ENCODE results near the gene KCNG2. TPM values are rescaled to one million over a fixed set of nuclear protein-coding genes. Genes with fewer than 3 reads are reported as not detected.

Gene KCNG2
- total and polyA plus RNA-seq, 5 experiments from 2014 or later, result not detected

GRCh38 chr18:79789091-79789891, 8.4 kb upstream of the KCNG2 start:
- POLR2A ChIA-PET, result no interaction called here
- DNase-seq (no peak), ATAC-seq (no peak)
- no peak overlapping the region for H3K4me3 Mint-ChIP-seq
- H3K4me1 Mint-ChIP-seq, result peaks cover 2 to 31% (median 17%) of the 10 kb centered on the region in 4 donors
- no peaks in the 10 kb centered on the region for H3K36me3 Mint-ChIP-seq
- peaks cover 28 to 79% (median 52%) of the 10 kb centered on the region in 5 donors for H3K27me3 Mint-ChIP-seq
- no peak overlapping the region for H3K27ac Mint-ChIP-seq
- H3K9me3 Mint-ChIP-seq, result no peaks in the 10 kb centered on the region

DNA sequence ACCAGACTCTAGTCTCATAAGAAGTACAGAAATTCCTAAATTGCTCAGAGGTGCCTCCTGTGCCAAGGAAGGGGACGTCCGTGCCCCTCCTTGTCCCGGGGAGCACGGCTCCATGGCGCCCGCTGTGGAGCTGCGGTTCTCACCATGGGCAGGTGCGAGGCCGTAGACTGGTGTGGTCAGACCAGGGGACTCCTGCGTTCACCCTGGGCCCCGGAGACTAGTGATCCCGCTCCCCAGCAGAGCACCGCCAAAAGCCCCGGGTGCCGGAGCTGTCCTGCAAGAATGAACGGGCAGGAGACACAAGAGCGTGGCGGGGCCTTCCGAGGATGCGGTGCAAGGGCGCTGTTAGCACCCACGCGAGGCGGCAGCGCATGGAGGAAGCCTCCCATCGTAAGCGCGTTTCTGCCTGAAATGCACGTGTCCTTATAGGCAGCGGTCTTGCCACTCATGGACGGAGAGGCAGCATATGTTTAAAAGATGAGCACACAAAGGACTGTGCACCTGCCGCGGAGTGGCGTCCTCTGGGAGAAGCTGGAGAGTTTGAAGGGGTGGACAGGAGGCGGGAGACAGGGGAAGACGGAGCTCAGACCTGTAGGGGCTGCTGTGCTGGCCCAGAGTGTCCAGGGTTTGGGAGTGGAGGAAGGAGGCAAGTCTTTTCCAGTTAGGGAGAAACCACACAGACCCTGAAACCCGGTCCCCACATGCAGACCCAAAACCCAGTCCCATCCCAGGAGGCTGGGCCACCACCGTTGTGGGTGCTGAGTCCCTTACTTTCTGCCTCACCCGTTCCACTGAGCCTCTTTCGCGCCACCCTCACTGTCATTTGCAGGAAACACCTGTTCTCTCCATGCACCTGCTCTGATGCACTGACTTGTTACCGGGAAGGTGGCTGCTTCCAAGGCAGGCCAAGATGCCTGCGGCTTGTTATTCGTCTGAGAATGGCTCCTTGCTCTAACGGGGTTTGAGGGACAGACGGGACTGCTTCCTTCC, 7.5 kb upstream of the KCNG2 start:
- H3K27me3 Mint-ChIP-seq, result peaks cover 30 to 79% (median 58%) of the 10 kb centered on the region in 5 donors
- no peak for DNase-seq
- POLR2A ChIA-PET, result no interaction called here

GRCh38 chr18:79790996-79791972, 6.5 kb upstream of the KCNG2 start:
- H3K27ac Mint-ChIP-seq, result no peak overlapping the region
- ATAC-seq (no peak), DNase-seq (no peak)
- peaks cover 2 to 31% (median 17%) of the 10 kb centered on the region in 4 donors for H3K4me1 Mint-ChIP-seq
- H3K36me3 Mint-ChIP-seq, result no peaks in the 10 kb centered on the region
- no peaks in the 10 kb centered on the region for H3K9me3 Mint-ChIP-seq
- peak overlapping the region in 4 of 10 donors; percentile 18 to 54 (median 30) for H3K4me3 Mint-ChIP-seq
- peaks cover 33 to 81% (median 58%) of the 10 kb centered on the region in 5 donors for H3K27me3 Mint-ChIP-seq
- POLR2A ChIA-PET, result no interaction called here

More for the DNA sequence above, 7.5 kb upstream of the KCNG2 start:
- Mint-ChIP-seq H3K36me3 (no peaks in the 10 kb centered on the region), H3K27ac (peak overlapping the region in 1 of 10 donors; percentile 66), H3K4me1 (peaks cover 2 to 31% (median 17%) of the 10 kb centered on the region in 4 donors), H3K4me3 (peak overlapping the region in 1 of 10 donors; percentile 48), H3K9me3 (no peaks in the 10 kb centered on the region)
- ATAC-seq, result no peak

- peaks cover 40 to 81% (median 59%) of the 10 kb centered on the region in 5 donors for H3K27me3 Mint-ChIP-seq
- peaks cover 4 to 37% (median 20%) of the 10 kb centered on the region in 4 donors for H3K4me1 Mint-ChIP-seq
- POLR2A ChIA-PET, result no interaction called here
- H3K4me3 Mint-ChIP-seq, result peak overlapping the region in 1 of 10 donors; percentile 53
- H3K27ac Mint-ChIP-seq, result no peak overlapping the region
- ATAC-seq (no peak), DNase-seq (no peak)
- no peaks in the 10 kb centered on the region for H3K9me3 Mint-ChIP-seq
- peaks cover 0 to 3% (median under 1%) of the 10 kb centered on the region in 3 donors for H3K36me3 Mint-ChIP-seq
These were observed 5.4 kb upstream of the KCNG2 start for GRCh38 chr18:79792096-79792987.

- Mint-ChIP-seq H3K4me3 (peak overlapping the region in 1 of 10 donors; percentile 53), H3K27ac (peak overlapping the region in 1 of 10 donors; percentile 75), H3K9me3 (no peaks in the 10 kb centered on the region), H3K36me3 (peaks cover 0 to 5% (median 2%) of the 10 kb centered on the region in 3 donors), H3K27me3 (peaks cover 41 to 79% (median 58%) of the 10 kb centered on the region in 5 donors), H3K4me1 (peaks cover 6 to 39% (median 21%) of the 10 kb centered on the region in 4 donors)
- POLR2A ChIA-PET, result no interaction called here
- no peak for DNase-seq
- no peak for ATAC-seq
These were observed 4.8 kb upstream of the KCNG2 start for GRCh38 chr18:79792988-79793355.

- no peak for DNase-seq
- Mint-ChIP-seq H3K27me3 (peaks cover 42 to 78% (median 62%) of the 10 kb centered on the region in 5 donors), H3K4me1 (peaks cover 9 to 46% (median 28%) of the 10 kb centered on the region in 4 donors), H3K9me3 (no peaks in the 10 kb centered on the region), H3K4me3 (peak overlapping the region in 1 of 10 donors; percentile 16), H3K36me3 (peaks cover 0 to 5% (median 4%) of the 10 kb centered on the region in 3 donors), H3K27ac (no peak overlapping the region)
- POLR2A ChIA-PET, result no interaction called here
- ATAC-seq, result no peak
These were observed 2.9 kb upstream of the KCNG2 start for GRCh38 chr18:79794846-79795245.

DNA sequence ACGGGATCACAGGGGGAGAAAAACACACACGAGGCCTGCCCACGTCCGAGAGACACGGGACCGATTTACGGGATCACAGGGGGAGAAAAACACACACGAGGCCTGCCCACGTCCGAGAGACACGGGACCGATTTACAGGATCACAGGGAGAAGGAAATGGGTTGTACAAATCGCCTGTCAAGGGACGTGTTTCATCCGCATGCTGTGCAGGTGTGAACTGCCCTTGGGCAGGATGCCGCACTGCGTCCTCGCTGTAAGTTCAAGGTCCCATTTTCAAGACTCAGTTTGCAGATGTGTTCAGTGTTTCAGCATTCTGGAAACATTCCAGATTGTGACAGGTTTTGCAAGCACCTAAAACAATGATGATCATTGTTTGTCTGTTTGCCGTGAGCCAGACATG, 2.3 kb upstream of the KCNG2 start:
- DNase-seq (no peak), ATAC-seq (no peak)
- Mint-ChIP-seq H3K27me3 (peaks cover 44 to 77% (median 61%) of the 10 kb centered on the region in 5 donors), H3K9me3 (no peaks in the 10 kb centered on the region), H3K27ac (no peak overlapping the region), H3K4me3 (no peak overlapping the region), H3K36me3 (peaks cover 0 to 5% (median 4%) of the 10 kb centered on the region in 3 donors), H3K4me1 (peaks cover 12 to 47% (median 28%) of the 10 kb centered on the region in 4 donors)
- POLR2A ChIA-PET, result no interaction called here

GRCh38 chr18:79796016-79796415, 1.7 kb upstream of the KCNG2 start:
- Mint-ChIP-seq H3K36me3 (peaks cover 0 to 5% (median 4%) of the 10 kb centered on the region in 3 donors), H3K27me3 (peaks cover 41 to 72% (median 58%) of the 10 kb centered on the region in 5 donors), H3K4me1 (peaks cover 12 to 44% (median 27%) of the 10 kb centered on the region in 4 donors), H3K4me3 (peak overlapping the region in 4 of 10 donors; percentile 15 to 64 (median 40)), H3K27ac (peak overlapping the region in 1 of 10 donors; percentile 37), H3K9me3 (no peaks in the 10 kb centered on the region)
- DNase-seq (no peak), ATAC-seq (no peak)
- POLR2A ChIA-PET, result no interaction called here

DNA sequence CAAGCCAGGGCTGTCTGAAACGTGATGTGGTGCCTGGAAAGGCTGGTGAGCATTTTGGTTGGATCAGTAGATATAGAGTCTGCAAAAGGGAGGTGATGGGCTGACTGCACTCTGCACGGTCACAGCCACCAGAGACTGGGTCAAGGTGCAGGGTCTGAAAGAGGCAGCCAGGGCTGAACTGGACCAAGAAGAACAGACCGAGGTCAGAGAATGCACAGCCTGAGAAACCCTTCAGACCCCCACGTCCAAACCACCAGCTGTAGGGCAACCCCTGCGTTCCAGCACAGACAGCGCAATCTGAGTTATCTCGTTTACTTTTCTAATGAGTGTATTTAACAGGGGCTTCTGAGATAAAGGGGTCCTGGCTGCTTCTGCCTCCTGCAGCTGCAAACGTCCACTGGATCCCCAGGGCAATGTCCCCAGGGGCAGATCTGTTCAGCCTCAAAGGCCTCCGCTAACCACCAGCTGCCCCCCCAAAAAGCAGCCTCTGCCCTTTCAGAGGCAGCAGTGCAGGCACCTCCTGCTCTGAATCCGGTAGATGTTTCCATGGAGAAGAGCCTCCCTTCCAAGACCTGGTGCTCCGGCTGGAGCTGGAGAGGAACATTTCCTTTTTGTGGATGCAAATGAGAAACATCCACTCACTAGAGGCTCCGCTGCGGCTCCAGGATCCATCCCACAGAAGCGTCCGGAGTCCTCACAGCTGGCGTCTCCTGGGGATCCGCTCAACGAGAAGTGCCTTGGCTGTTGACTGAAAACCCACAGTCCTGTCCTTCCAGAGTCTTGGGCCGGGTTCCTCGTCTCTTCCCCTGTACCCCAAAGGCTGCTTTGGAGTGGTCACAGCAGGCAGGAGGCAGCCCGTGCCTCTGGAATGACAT, 970 bp upstream of the KCNG2 start:
- H3K36me3 Mint-ChIP-seq, result peaks cover 0 to 5% (median 4%) of the 10 kb centered on the region in 3 donors
- H3K27me3 Mint-ChIP-seq, result peaks cover 34 to 65% (median 50%) of the 10 kb centered on the region in 5 donors
- POLR2A ChIA-PET, result no interaction called here
- no peak for ATAC-seq
- peak overlapping the region; percentile 57 to 92 (median 86) for H3K4me3 Mint-ChIP-seq
- H3K4me1 Mint-ChIP-seq, result peaks cover 10 to 36% (median 20%) of the 10 kb centered on the region in 4 donors
- no peaks in the 10 kb centered on the region for H3K9me3 Mint-ChIP-seq
- H3K27ac Mint-ChIP-seq, result peak overlapping the region in 3 of 10 donors; percentile 37 to 60 (median 45)
- DNase-seq, result no peak

GRCh38 chr18:79798346-79798998, 734 bp downstream of the KCNG2 start:
- Mint-ChIP-seq H3K36me3 (peaks cover 0 to 5% (median 4%) of the 10 kb centered on the region in 3 donors), H3K9me3 (no peaks in the 10 kb centered on the region), H3K4me1 (peaks cover 11 to 23% (median 17%) of the 10 kb centered on the region in 4 donors), H3K27me3 (peaks cover 26 to 52% (median 38%) of the 10 kb centered on the region in 5 donors), H3K27ac (no peak overlapping the region), H3K4me3 (peak overlapping the region in 6 of 10 donors; percentile 52 to 68 (median 62))
- POLR2A ChIA-PET, result no interaction called here
- no peak for ATAC-seq
- no peak for DNase-seq
